Neutrophil (primary cell): Measurements from ENCODE around the gene TAF11.

Experiments used
- H3K27ac ChIP-seq: fragments of 200-600 bp; sonication (generic); 2 replicates; pipeline ENCODE4 v1.5.1; 2016; ENCODE audit warnings: mild to moderate bottlenecking, moderate library complexity
- H3K27me3 ChIP-seq: fragments of 200-600 bp; sonication (generic); 2 replicates; pipeline ENCODE4 v1.6.0; 2016; ENCODE audit warnings: mild to moderate bottlenecking
- H3K36me3 ChIP-seq: fragments of 200-600 bp; sonication (generic); 2 replicates; pipeline ENCODE4 v1.5.1; 2017
- H3K4me1 ChIP-seq, 2 experiments: fragments of 200-600 bp in 1 of 2; sonication (generic) in 1 of 2; 1 replicate in 1 of 2; 2 replicates in 1 of 2; pipeline versions ENCODE4 v1.5.1 to v1.6.1; 2013 to 2016; ENCODE audit warnings: low read depth in 1 of 2, low read length in 1 of 2, mild to moderate bottlenecking in 1 of 2, moderate library complexity in 1 of 2; ENCODE audit not compliant: control insufficient read depth in 1 of 2, insufficient read depth in 1 of 2
- H3K4me3 ChIP-seq, 2 experiments: fragments of 200-600 bp in 1 of 2; sonication (generic) in 1 of 2; 1 replicate in 1 of 2; 2 replicates in 1 of 2; pipeline ENCODE4 v1.5.1; 2013 to 2016; ENCODE audit warnings: low read depth in 1 of 2, low read length in 1 of 2, mild to moderate bottlenecking in 1 of 2, moderate library complexity in 1 of 2
- H3K9me3 ChIP-seq: fragments of 200-600 bp; sonication (generic); 2 replicates; pipeline ENCODE4 v1.5.1; 2016
- TF ChIP-seq, protein P1 (sequence below): fragments of 200-600 bp; sonication (generic); IDR thresholded peaks from 2 replicates; pipeline ENCODE4 v1.5.1; 2016; ENCODE audit warnings: antibody characterized with exemption

Gene TAF11

DNA sequence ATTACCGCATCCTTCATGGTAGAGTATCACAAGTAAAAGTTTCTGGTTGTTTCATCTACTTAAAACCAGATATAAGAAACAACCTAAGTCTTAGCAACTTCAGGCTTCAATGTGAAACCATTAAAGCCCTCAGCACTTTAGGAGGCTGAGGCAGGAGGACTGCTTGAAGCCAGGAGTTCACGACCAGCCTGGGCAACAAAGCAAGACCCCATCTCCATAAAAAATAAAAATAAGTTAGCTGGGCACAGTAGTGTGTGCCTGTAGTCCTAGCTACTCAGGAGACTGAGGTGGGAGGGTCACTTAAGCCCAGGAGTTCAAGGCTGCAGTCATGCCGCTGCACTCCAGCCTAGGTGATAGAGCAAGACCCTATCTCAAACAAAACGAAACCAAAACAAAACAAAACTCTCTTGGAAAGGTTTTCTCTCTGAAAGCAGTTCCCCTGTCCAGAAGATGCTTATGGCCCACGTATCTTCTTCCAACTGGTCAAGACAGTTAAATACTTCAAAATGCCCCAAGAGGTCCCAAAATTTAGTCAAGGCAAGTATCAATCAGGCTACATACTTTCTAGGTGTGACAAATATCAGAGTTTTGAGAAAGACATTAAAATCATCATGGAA lies 9.9 kb downstream of the TAF11 start:
- Histone ChIP-seq H3K4me1 (no peaks in the 10 kb centered on the region), H3K4me3 (no peak overlapping the region), H3K36me3 (peaks cover 80% of the 10 kb centered on the region), H3K27me3 (no peaks in the 10 kb centered on the region), H3K9me3 (no peaks in the 10 kb centered on the region), H3K27ac (no peak overlapping the region)
- TF ChIP-seq, protein P1, sequence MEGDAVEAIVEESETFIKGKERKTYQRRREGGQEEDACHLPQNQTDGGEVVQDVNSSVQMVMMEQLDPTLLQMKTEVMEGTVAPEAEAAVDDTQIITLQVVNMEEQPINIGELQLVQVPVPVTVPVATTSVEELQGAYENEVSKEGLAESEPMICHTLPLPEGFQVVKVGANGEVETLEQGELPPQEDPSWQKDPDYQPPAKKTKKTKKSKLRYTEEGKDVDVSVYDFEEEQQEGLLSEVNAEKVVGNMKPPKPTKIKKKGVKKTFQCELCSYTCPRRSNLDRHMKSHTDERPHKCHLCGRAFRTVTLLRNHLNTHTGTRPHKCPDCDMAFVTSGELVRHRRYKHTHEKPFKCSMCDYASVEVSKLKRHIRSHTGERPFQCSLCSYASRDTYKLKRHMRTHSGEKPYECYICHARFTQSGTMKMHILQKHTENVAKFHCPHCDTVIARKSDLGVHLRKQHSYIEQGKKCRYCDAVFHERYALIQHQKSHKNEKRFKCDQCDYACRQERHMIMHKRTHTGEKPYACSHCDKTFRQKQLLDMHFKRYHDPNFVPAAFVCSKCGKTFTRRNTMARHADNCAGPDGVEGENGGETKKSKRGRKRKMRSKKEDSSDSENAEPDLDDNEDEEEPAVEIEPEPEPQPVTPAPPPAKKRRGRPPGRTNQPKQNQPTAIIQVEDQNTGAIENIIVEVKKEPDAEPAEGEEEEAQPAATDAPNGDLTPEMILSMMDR = no peak

DNA sequence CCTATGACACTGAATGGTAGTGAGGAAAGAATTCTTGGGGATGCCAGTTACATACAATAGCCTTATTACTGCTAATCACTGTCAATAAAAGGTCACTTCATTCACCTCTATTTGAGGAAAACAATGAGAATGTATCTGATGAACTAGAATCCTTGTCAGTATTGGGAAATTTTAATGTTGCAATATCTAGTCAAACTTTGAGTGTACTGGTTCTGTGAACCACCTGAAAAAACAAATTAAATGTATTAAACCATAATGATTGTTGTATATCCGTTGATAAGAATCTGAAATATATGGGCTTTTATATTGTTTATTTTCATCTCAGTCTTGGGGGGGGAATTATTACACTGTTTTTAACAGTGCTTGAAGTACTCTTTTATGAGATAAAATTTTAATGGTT lies 10.6 kb downstream of the TAF11 start:
- TF ChIP-seq, protein P1 = no peak

DNA sequence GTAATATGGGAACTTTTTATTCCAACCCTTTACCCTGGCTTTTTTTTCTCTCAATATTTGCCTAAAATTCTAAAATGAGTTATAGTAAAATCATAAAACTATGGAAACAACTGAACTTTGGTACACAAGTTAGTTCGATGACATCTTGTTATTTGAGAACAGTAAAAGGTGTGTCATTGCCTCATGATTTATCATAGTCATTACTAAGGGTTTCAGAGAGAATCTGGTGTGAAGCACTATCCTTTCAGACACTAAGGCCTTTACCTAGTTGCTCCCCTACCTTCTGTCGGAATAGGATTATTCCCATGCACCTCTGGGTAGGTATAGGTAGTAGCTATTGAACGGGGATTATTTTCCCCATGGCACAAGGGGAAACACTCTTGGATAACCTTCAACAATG lies 11.4 kb downstream of the TAF11 start:
- Histone ChIP-seq H3K27me3 (no peaks in the 10 kb centered on the region), H3K9me3 (no peaks in the 10 kb centered on the region), H3K36me3 (peaks cover 86% of the 10 kb centered on the region), H3K27ac (no peak overlapping the region), H3K4me3 (no peak overlapping the region), H3K4me1 (no peaks in the 10 kb centered on the region)
- TF ChIP-seq, protein P1 = no peak

More for the DNA sequence above, 10.6 kb downstream of the TAF11 start:
- Histone ChIP-seq H3K9me3 (no peaks in the 10 kb centered on the region), H3K4me1 (no peaks in the 10 kb centered on the region), H3K4me3 (no peak overlapping the region), H3K36me3 (peaks cover 86% of the 10 kb centered on the region), H3K27ac (no peak overlapping the region), H3K27me3 (no peaks in the 10 kb centered on the region)

DNA sequence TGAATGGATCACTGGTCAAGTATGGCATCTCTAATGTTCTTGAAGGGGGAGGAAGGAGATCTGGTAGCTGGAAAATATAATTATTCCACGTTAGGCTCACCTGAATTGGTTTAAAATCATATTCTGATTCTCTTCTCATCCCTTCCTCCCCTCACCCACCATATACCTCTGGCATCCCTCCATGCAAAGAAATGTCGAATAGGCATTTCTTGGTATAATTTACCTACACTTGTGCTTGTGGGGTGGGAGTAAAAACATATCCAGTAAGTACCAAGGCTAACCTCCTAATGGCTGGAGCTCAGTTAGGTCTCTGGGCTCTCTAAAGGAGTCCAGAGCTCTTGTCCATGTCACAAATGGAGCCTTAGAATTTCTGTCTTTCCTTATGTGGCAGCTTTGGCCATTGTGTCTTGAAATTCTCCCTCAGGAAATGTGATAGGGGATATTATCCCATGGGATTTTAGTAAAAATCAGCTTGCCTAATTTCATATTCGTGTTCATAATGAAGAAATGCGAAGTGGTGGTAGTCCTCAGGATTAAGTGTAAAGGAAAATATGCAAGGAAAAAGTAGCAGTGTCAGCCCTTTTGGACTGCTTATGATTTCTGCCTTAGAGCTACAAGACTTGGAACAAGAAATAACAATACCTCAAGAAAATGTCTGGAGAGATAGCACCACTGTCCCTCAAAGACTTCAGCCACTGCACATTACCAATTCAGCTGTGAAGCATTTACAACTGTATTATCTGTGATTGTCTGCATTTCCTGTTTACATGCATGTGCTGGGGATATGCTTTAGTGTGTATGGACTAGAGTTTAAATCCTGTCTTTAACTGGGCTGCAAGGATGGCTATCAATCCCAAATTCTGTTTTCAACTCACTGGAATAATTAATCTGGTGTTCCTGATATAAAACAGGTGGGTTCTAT lies 12.3 kb downstream of the TAF11 start:
- no peaks in the 10 kb centered on the region for H3K27me3 ChIP-seq
- no peak overlapping the region for H3K4me3 ChIP-seq
- H3K27ac ChIP-seq = no peak overlapping the region
- TF ChIP-seq, protein P1 = no peak
- peaks cover 95% of the 10 kb centered on the region for H3K36me3 ChIP-seq
- H3K9me3 ChIP-seq = no peaks in the 10 kb centered on the region
- no peaks in the 10 kb centered on the region for H3K4me1 ChIP-seq

DNA sequence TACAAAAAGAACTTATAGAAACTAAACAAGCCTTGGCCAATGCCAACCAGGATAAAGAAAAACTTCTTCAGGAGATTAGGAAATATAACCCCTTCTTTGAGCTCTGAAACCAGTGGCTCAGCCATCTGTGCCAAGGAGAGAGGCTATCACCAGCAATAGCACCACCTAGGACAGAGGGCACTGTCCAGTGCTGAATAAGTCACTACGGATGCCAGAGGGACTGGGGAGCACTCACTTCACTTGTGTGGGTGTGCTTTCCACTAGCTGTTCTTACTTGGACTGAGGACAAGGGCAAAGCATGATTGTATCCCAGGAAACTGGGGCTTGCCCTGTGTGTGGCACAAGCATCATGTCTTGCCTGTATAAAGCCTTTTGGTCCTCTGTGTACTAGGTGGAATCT lies 15.5 kb downstream of the TAF11 start:
- TF ChIP-seq, protein P1 = no peak
- Histone ChIP-seq H3K27ac (no peak overlapping the region), H3K9me3 (no peaks in the 10 kb centered on the region), H3K4me3 (no peak overlapping the region), H3K4me1 (no peaks in the 10 kb centered on the region), H3K36me3 (peaks cover 92% of the 10 kb centered on the region), H3K27me3 (no peaks in the 10 kb centered on the region)
